Anterior cingulate cortex (tissue), 58 donors: ENCODE data around the gene PIK3CD.

Source experiments
- DNase-seq, 58 donors: peaks; one replicate each; lab custom pipeline; 2025; lab: John Stamatoyannopoulos, UW

PIK3CD gene

GRCh38 chr1:9715536-9716226 is 64.2 kb downstream of the PIK3CD start:
- DNase-seq = no peak

GRCh38 chr1:9716404-9717192 is 65.1 kb downstream of the PIK3CD start:
- DNase-seq = no peak

- DNase-seq = peak in 10 of 58 donors; percentile 7 to 36 (median 22)
Measured at GRCh38 chr1:9717193-9718005, 65.9 kb downstream of the PIK3CD start.

GRCh38 chr1:9718006-9718680 is 66.6 kb downstream of the PIK3CD start:
- DNase-seq = no peak

GRCh38 chr1:9719978-9720722 is 68.6 kb downstream of the PIK3CD start:
- DNase-seq = no peak

GRCh38 chr1:9720785-9721605 is 69.5 kb downstream of the PIK3CD start:
- no peak for DNase-seq

- DNase-seq = peak in 9 of 58 donors; percentile 7 to 47 (median 16)
Measured at GRCh38 chr1:9721606-9722377, 70.3 kb downstream of the PIK3CD start.

GRCh38 chr1:9722378-9722749 is 70.8 kb downstream of the PIK3CD start:
- no peak for DNase-seq

- no peak for DNase-seq
Measured at GRCh38 chr1:9723068-9723805, 71.7 kb downstream of the PIK3CD start.

GRCh38 chr1:9723926-9724325 is 72.4 kb downstream of the PIK3CD start:
- no peak for DNase-seq

- peak in 11 of 58 donors; percentile 6 to 58 (median 29) for DNase-seq
Measured at GRCh38 chr1:9724706-9725476, 73.4 kb downstream of the PIK3CD start.

- DNase-seq = no peak
Measured at GRCh38 chr1:9726406-9726805, 74.9 kb downstream of the PIK3CD start.

- DNase-seq = no peak
Measured at GRCh38 chr1:9726905-9727595, 75.5 kb downstream of the PIK3CD start.

- DNase-seq = peak in 1 of 58 donors; percentile 9
Measured at GRCh38 chr1:9728451-9729295, 77.1 kb downstream of the PIK3CD start.

- no peak for DNase-seq
Measured at GRCh38 chr1:9729523-9729922, 78.0 kb downstream of the PIK3CD start.
